Body of pancreas (tissue), 4 donors: ENCODE measurements around the gene ADAMTS7. TPM values are rescaled to one million over a fixed set of nuclear protein-coding genes. Genes with fewer than 3 reads are reported as not detected.

ENCODE experiments used
- ATAC-seq: fragments of 150-250 bp; one replicate; pipeline ENCODE4 v1.9.1; 2016
- DNase-seq, 4 donors: peaks; one replicate each; pipeline ENCODE4 v3.0.0-alpha.2; 2019
- H3K27ac ChIP-seq, 4 donors: fragments of 200-600 bp; sonication (generic); 1 replicate in 3 of 4; 2 replicates in 1 of 4; pipeline versions ENCODE4 v1.5.1 to v1.6.1; 2016 to 2019; ENCODE audit warnings: mild to moderate bottlenecking in 1 of 4, mixed read lengths in 1 of 4, moderate library complexity in 1 of 4
- H3K27me3 ChIP-seq, 2 donors: fragments of 200-600 bp; sonication (generic); one replicate each; pipeline ENCODE4 v1.6.0; 2016; ENCODE audit warnings: mild to moderate bottlenecking in 1 of 2
- H3K36me3 ChIP-seq, 2 donors: fragments of 200-600 bp; sonication (generic); replicated peaks in 1 of 2; 2 replicates each; pipeline ENCODE4 v1.5.1; 2016; ENCODE audit warnings: low read depth in 2 of 2; ENCODE audit not compliant: insufficient read depth in 1 of 2
- H3K4me1 ChIP-seq: fragments of 200-600 bp; sonication (generic); one replicate; pipeline ENCODE4 v1.6.0; 2016
- H3K4me3 ChIP-seq, 2 donors: fragments of 200-600 bp; sonication (generic); 1 replicate in 1 of 2; 2 replicates in 1 of 2; pipeline ENCODE4 v1.5.1; 2016 to 2019
- H3K9me3 ChIP-seq, 3 donors: fragments of 200-600 bp; sonication (generic); 1 replicate in 2 of 3; 2 replicates in 1 of 3; pipeline ENCODE4 v1.5.1; 2016
- CTCF ChIP-seq, 7 experiments: fragments of 450-650 bp in 4 of 7; fragments of 200-600 bp in 3 of 7; sonication (generic) in 3 of 7; IDR thresholded peaks; one replicate each; pipeline ENCODE4 v1.5.1; 2016 to 2019; ENCODE audit warnings: antibody characterized with exemption in 7 of 7
- POLR2A ChIP-seq, 3 donors: fragments of 450-650 bp; IDR thresholded peaks; one replicate each; pipeline ENCODE4 v1.6.1; 2016; ENCODE audit warnings: antibody characterized with exemption in 3 of 3, mild to moderate bottlenecking in 2 of 3
- WGBS, 2 donors: methylation state at CpG; one replicate each; pipeline ENCODE4 v1.1.5; 2017; 5-methylcytosine and 5-hydroxymethylcytosine counted together
- intact Hi-C: fragments of 100-400 bp; cut with DNase I; formaldehyde crosslinking; loops from one replicate; pipeline ENCODE4 v1.15.1; 2023
- total RNA-seq, 2 donors: library from RNA; depleted of rRNA; stranded (reverse); fragments of >200 nt; gene quantifications; one replicate each; pipeline ENCODE4 v1.1.0, GENCODE V29; 2016

ADAMTS7 gene
- total RNA-seq, 2 donors from 2014 or later, result 0.33 to 2.1 TPM

- no peak for ATAC-seq
- intact Hi-C loops, result no loop called here
- Histone ChIP-seq H3K36me3 (no peaks in the 10 kb centered on the region), H3K9me3 (no peaks in the 10 kb centered on the region), H3K27me3 (peaks cover 0 to 4% of the 10 kb centered on the region in 2 donors), H3K4me3 (no peak overlapping the region), H3K4me1 (no peaks in the 10 kb centered on the region), H3K27ac (no peak overlapping the region)
- TF ChIP-seq POLR2A (IDR thresholded peaks at IDR 0.05) (no peak), CTCF (IDR thresholded peaks at IDR 0.05) (no peak)
- no peak for DNase-seq
- WGBS, 2 donors, result 71 to 72% methylated on average over 2 of the region's 2 CpGs
These were observed 94.6 kb downstream of the ADAMTS7 start for GRCh38 chr15:78716651-78717050.

- 58 to 64% methylated on average over 2 of the region's 2 CpGs for WGBS, 2 donors
- intact Hi-C loops, result no loop called here
- no peaks in the 10 kb centered on the region for H3K36me3 ChIP-seq
- DNase-seq (no peak), ATAC-seq (no peak)
- no peak for TF ChIP-seq CTCF (IDR thresholded peaks at IDR 0.05)
- TF ChIP-seq POLR2A (IDR thresholded peaks at IDR 0.05), result no peak
- no peak overlapping the region for H3K27ac ChIP-seq
- H3K27me3 ChIP-seq, result peaks cover 0 to 4% of the 10 kb centered on the region in 2 donors
- H3K9me3 ChIP-seq, result no peaks in the 10 kb centered on the region
- no peaks in the 10 kb centered on the region for H3K4me1 ChIP-seq
- H3K4me3 ChIP-seq, result no peak overlapping the region
These were observed 95.3 kb downstream of the ADAMTS7 start for GRCh38 chr15:78715930-78716329.

GRCh38 chr15:78715434-78715833, 95.8 kb downstream of the ADAMTS7 start:
- Histone ChIP-seq H3K4me1 (no peaks in the 10 kb centered on the region), H3K27ac (no peak overlapping the region), H3K4me3 (no peak overlapping the region), H3K9me3 (no peaks in the 10 kb centered on the region), H3K36me3 (no peaks in the 10 kb centered on the region), H3K27me3 (peaks cover 0 to 4% of the 10 kb centered on the region in 2 donors)
- no peak for DNase-seq
- intact Hi-C loops, result no loop called here
- TF ChIP-seq POLR2A (IDR thresholded peaks at IDR 0.05) (no peak), CTCF (IDR thresholded peaks at IDR 0.05) (no peak)
- 77 to 91% methylated on average over 5 of the region's 5 CpGs for WGBS, 2 donors
- ATAC-seq, result no peak

GRCh38 chr15:78714890-78715289, 96.4 kb downstream of the ADAMTS7 start:
- intact Hi-C loops, result no loop called here
- no peaks in the 10 kb centered on the region for H3K36me3 ChIP-seq
- H3K9me3 ChIP-seq, result no peaks in the 10 kb centered on the region
- no peak for ATAC-seq
- no peak for TF ChIP-seq POLR2A (IDR thresholded peaks at IDR 0.05)
- no peak for TF ChIP-seq CTCF (IDR thresholded peaks at IDR 0.05)
- no peaks in the 10 kb centered on the region for H3K4me1 ChIP-seq
- H3K27me3 ChIP-seq, result peaks cover 0 to 4% of the 10 kb centered on the region in 2 donors
- DNase-seq, result no peak
- 76 to 94% methylated on average over 3 of the region's 3 CpGs for WGBS, 2 donors
- H3K4me3 ChIP-seq, result no peak overlapping the region
- no peak overlapping the region for H3K27ac ChIP-seq

GRCh38 chr15:78712797-78713515, 98.3 kb downstream of the ADAMTS7 start:
- Histone ChIP-seq H3K27me3 (no peaks in the 10 kb centered on the region), H3K4me3 (no peak overlapping the region), H3K9me3 (no peaks in the 10 kb centered on the region), H3K4me1 (peaks cover 7% of the 10 kb centered on the region), H3K27ac (no peak overlapping the region), H3K36me3 (no peaks in the 10 kb centered on the region)
- no peak for DNase-seq
- intact Hi-C loops, result no loop called here
- TF ChIP-seq POLR2A (IDR thresholded peaks at IDR 0.05) (no peak), CTCF (IDR thresholded peaks at IDR 0.05) (no peak)
- WGBS, 2 donors, result 55 to 61% methylated on average over 8 of the region's 8 CpGs
- no peak for ATAC-seq
